ENCODE data around the gene PALD1. TPM values are rescaled to one million over a fixed set of nuclear protein-coding genes. Genes with fewer than 3 reads are reported as not detected.
"Not testable (repeated sequence)": the region's sequence is repeated elsewhere in the genome, so short reads cannot be mapped to it uniquely, and the experiment has no call there.

Gene PALD1
- total and polyA plus RNA-seq, 5 donors: 2.8 to 7.7 (median 5.6) TPM

DNA sequence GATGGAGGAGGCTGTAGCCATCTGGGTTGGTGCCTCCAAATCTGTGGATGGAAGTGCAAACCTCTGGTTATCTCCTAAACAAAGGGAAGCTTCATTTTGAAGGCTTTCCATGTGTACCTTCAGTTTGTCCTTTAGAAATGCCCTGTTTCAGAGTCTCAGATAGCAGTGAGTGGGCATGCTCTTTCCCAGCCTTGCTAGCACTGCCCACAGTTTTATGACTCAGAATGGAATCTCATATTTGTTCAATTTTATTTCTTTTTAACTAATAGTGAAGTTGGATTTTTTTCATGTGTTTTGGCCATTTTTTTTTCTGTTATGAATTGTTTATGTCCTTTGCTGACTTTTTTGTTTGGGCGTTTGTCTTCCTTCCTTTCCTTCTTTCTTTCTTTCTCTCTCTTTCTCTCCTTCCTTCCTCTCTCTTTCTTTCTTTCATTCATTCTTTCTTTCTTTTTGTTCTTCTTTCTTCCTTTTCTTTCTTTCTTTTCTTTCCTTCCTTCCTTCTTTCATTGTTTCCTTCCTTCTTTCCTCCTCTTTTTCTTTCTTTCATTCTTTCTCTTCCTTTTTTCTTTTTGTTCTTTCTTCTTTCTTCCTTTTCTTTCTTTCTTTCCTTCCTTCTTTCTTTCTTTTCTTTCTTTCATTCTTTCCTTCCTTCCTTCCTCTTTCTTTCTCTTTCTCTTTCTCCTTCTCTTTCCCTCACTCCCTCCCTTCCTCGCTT, 98.4 kb downstream of the PALD1 start:
- Histone ChIP-seq H3K4me1 (ENCODE audit: control insufficient read depth, insufficient read depth, low read length) (peaks cover 12% of the 10 kb centered on the region), H3K9me3 (ENCODE audit: control insufficient read depth, low read length) (no peaks in the 10 kb centered on the region), H3K27ac (ENCODE audit: low read length) (no peak overlapping the region), H3K27me3 (ENCODE audit: control insufficient read depth, insufficient read depth) (no peaks in the 10 kb centered on the region), H3K4me3 (ENCODE audit: low read length) (no peak overlapping the region)
- 75% methylated on average over 2 of the region's 2 CpGs for WGBS
- peak in 1 of 2 donors; percentile 5 for ATAC-seq
- no peak for DNase-seq
- intact Hi-C loops (cut with DNase I): loop anchor here in 1 of 4 donors (10.0 kb wide), 1 partner anchor 98 kb away; the partner anchor contains the start of gene ADAMTS14

DNA sequence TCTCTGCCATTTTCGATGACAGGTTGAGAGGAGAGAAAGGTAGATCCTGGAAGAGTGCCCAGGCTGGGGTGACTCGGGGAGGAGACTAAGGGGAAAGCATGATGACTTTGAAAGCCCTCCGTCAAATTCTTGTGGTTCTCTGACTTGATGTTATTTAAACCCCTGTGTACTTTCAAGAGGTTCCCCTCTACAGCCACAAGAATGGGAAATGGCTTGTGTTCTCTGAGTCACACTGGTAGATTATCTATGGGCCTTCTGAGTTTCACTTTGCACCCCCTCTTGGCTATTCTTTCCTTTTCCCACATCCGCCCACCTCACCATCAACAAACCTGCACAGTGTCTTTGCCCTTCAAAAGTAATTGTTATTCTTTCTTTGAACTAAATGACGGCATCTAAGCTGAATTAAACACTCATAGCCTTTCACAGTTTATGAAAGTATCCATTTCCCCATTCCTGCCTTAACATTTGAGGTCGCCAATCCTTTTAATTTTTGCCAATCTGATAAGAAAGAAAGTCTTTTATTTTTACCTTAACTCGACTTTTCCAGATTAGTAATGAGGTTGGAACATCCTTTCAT, 99.9 kb downstream of the PALD1 start:
- Histone ChIP-seq H3K4me3 (ENCODE audit: low read length) (no peak overlapping the region), H3K27ac (ENCODE audit: low read length) (no peak overlapping the region), H3K9me3 (ENCODE audit: control insufficient read depth, low read length) (no peaks in the 10 kb centered on the region), H3K27me3 (ENCODE audit: control insufficient read depth, insufficient read depth) (no peaks in the 10 kb centered on the region), H3K4me1 (ENCODE audit: control insufficient read depth, insufficient read depth, low read length) (peaks cover 12% of the 10 kb centered on the region)
- 58% methylated on average over 7 of the region's 7 CpGs for WGBS
- DNase-seq: peak in 1 of 3 donors; percentile 11
- intact Hi-C loops (cut with DNase I): loop anchor here in 1 of 4 donors (10.0 kb wide), 1 partner anchor 96 kb away; the partner anchor contains the start of gene ADAMTS14
- ATAC-seq: no peak

DNA sequence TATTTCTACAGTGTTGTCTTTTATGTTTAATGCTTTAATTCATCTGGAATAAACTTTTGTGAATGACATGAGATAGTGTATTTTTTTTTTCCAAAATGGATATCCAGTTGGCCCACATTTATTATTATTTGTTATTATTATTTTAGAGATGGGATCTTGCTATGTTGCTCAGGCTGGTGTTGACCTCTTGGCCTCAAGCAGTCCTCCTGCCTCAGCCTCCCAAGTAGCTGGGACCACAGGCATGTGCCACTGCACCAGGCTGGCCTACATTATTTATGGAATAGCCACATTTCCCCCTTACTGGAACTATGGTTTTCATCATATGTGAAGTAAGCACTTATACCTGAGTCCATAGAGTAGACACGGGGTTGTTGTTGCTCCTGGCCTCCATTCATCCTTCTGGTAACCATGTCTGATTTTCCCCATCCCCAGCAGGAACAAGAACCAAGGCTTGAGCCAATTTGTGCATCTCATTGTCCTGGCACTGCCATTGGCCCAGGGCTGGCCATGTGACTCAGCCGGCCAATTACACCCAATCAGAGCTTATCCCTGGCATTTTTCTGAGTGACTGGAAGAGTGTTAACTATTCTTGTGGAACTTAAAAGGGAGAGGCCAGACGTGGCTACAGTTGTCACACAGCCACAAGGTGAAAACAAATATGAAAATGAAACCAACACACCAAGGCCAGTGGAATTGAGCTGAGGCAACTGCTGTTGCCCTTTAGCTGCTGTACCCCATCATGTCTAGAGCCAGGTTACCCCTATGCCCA, 100.9 kb downstream of the PALD1 start:
- DNase-seq: no peak
- Histone ChIP-seq H3K27me3 (ENCODE audit: control insufficient read depth, insufficient read depth) (no peaks in the 10 kb centered on the region), H3K27ac (ENCODE audit: low read length) (no peak overlapping the region), H3K4me1 (ENCODE audit: control insufficient read depth, insufficient read depth, low read length) (peaks cover 12% of the 10 kb centered on the region), H3K4me3 (ENCODE audit: low read length) (no peak overlapping the region), H3K9me3 (ENCODE audit: control insufficient read depth, low read length) (no peaks in the 10 kb centered on the region)
- intact Hi-C loops (cut with DNase I): loop anchor here in 1 of 4 donors (10.0 kb wide), 1 partner anchor 95 kb away; the partner anchor contains the start of gene ADAMTS14
- WGBS: 90% methylated on average over 3 of the region's 3 CpGs
- ATAC-seq: no peak

DNA sequence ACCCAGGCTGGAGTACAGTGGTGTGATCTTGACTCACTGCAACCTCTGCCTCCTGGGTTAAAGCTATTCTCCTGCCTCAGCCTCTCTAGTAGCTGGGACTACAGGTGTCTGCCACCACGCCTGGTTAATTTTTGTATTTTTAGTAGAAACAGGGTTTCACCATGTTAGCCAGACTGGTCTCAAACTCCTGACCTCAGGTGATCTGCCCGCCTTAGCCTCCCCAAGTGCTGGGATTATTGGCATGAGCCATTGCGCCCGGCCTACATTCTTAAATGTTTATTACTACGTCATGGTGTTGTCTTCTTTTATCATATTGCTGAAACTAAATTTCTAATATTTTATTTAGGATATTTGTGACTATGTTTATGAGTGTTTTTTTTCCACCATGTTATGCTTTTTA, 102.6 kb downstream of the PALD1 start:
- ATAC-seq; H3K4me3 ChIP-seq (ENCODE audit: low read length); H3K27me3 ChIP-seq (ENCODE audit: control insufficient read depth, insufficient read depth); H3K27ac ChIP-seq (ENCODE audit: low read length); intact Hi-C loops (cut with DNase I); H3K9me3 ChIP-seq (ENCODE audit: control insufficient read depth, low read length); DNase-seq: not testable (repeated sequence)
- WGBS: 98% methylated on average over 5 of the region's 5 CpGs
- H3K4me1 ChIP-seq (ENCODE audit: control insufficient read depth, insufficient read depth, low read length): peaks cover 10% of the 10 kb centered on the region

DNA sequence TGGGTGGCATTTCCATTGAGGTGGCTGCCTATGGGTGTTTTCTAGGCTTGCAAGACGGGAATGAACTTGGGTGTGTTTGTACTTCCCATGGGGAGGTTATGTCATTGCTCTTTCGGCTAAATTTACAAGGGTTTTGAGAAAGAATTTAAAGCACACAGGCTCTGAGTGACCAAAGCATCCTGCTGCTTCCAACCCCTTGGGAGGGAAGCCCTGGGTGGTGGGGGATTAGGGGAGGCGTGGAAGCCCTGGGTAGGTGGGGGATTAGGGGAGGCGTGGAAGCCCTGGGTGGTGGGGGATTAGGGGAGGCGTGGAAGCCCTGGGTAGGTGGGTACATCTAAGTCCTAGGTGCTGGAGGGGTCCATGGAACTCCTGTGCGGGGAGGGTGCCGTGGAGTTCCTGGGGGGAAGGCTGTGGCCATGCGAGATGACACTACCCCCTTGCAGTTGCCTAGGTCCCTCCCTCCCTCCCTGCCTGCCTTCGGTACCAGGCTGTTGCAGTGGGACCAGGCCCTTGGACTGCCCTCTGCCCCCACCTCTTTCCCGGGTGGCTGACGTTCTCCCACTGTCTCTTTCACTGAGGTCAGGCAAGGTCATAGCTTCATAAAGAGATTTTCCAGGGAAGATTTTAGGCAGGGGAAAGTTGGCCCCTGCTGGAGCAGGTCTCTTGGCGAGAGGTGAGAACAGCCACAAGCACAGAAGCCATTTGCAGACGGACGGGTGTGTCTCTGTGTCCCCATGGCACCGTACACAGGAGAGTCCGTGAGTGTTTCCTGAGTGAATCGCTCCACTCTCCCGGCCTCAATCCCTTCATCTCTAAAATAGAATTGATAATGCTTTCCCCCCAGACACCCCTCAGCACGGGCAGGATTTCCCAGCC, 104.5 kb downstream of the PALD1 start:
- peaks cover 5% of the 10 kb centered on the region for H3K4me1 ChIP-seq (ENCODE audit: control insufficient read depth, insufficient read depth, low read length)
- H3K27me3 ChIP-seq (ENCODE audit: control insufficient read depth, insufficient read depth): no peaks in the 10 kb centered on the region
- DNase-seq (no peak), ATAC-seq (peak in 1 of 2 donors; percentile 25)
- no peak overlapping the region for H3K4me3 ChIP-seq (ENCODE audit: low read length)
- intact Hi-C loops (cut with DNase I): no loop called here
- no peaks in the 10 kb centered on the region for H3K9me3 ChIP-seq (ENCODE audit: control insufficient read depth, low read length)
- WGBS: 72% methylated on average over 19 of the region's 19 CpGs
- no peak overlapping the region for H3K27ac ChIP-seq (ENCODE audit: low read length)

DNA sequence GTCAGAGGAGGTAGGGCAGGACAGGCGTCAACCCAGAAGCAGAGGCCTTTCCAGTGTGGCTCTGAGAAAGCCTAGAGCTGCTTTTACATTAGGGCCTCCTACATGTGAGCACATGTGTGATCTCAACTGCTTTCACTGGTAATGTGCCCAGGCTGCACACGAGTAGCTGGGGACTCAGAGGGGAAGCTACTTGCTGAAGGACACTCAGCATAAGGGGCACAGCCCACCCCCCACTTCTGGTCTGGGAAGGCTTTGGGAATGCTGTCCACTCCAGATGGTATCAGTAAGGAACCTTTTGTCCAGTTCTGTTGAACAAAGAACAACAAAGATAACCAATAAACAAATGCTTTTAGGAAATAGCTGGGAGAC, 105.1 kb downstream of the PALD1 start:
- DNase-seq: no peak
- no peaks in the 10 kb centered on the region for H3K27me3 ChIP-seq (ENCODE audit: control insufficient read depth, insufficient read depth)
- WGBS: 66% methylated on average over 2 of the region's 2 CpGs
- peaks cover 5% of the 10 kb centered on the region for H3K4me1 ChIP-seq (ENCODE audit: control insufficient read depth, insufficient read depth, low read length)
- no peaks in the 10 kb centered on the region for H3K9me3 ChIP-seq (ENCODE audit: control insufficient read depth, low read length)
- no peak for ATAC-seq
- intact Hi-C loops (cut with DNase I): no loop called here
- H3K27ac ChIP-seq (ENCODE audit: low read length): no peak overlapping the region
- H3K4me3 ChIP-seq (ENCODE audit: low read length): no peak overlapping the region

DNA sequence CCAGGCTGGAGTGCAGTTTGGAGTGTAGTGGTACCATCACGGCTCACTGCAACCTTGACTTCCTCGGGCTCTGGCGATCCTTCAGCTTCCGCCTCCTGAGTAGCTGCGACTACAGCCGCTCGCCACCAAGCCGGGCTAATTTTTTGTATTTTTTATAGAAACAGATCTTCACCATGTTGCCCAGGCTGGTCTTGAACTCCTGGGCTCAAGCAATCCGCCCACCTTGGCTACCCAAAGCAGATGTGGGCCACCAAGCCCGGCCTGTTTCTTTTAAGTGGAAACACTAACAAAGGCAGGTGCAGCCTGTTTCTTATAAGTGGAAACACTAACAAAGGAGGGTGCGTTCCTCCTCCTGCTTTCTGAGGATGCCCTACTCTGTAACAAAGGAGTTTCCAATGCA, 105.8 kb downstream of the PALD1 start:
- DNase-seq (no peak), ATAC-seq (no peak)
- Histone ChIP-seq H3K27me3 (ENCODE audit: control insufficient read depth, insufficient read depth) (no peaks in the 10 kb centered on the region), H3K27ac (ENCODE audit: low read length) (no peak overlapping the region), H3K9me3 (ENCODE audit: control insufficient read depth, low read length) (no peaks in the 10 kb centered on the region), H3K4me1 (ENCODE audit: control insufficient read depth, insufficient read depth, low read length) (peaks cover 10% of the 10 kb centered on the region), H3K4me3 (ENCODE audit: low read length) (no peak overlapping the region)
- 80% methylated on average over 11 of the region's 11 CpGs for WGBS
- intact Hi-C loops (cut with DNase I): no loop called here

DNA sequence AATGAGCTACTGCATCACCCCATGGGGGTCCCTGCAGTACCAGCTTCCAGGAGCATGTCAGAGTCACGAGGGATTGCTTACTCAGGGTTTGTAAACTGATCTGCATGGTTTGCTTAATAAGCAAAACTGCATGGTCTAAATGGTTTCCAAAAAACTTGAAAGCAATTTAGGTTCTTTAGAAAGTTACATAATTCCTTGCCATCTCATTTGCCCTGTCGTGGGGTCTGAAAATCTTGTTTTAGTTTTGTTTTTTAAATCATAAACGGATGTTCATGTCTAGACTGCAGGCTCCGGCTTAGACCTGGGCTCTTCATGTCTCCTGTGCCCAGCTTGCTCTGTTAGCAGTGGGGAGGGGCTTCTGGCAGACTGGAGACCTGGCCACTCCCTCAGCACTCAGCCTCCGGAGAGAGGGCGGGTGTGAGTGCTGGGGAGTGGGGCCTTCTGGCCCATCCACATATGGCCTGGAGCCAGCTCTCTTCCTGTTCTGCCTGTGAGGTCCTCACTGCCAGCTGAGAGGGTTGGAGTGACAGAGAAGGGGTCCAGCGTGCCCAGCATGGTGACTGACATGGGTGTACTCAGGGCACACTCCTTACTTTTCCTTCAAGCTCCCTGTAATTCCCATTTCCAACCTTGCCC, 106.5 kb downstream of the PALD1 start:
- no peaks in the 10 kb centered on the region for H3K9me3 ChIP-seq (ENCODE audit: control insufficient read depth, low read length)
- H3K4me3 ChIP-seq (ENCODE audit: low read length): no peak overlapping the region
- peaks cover 12% of the 10 kb centered on the region for H3K4me1 ChIP-seq (ENCODE audit: control insufficient read depth, insufficient read depth, low read length)
- no peak overlapping the region for H3K27ac ChIP-seq (ENCODE audit: low read length)
- no peaks in the 10 kb centered on the region for H3K27me3 ChIP-seq (ENCODE audit: control insufficient read depth, insufficient read depth)
- ATAC-seq (peak; percentile 49 to 56), DNase-seq (no peak)
- WGBS: 24% methylated on average over 7 of the region's 7 CpGs
- intact Hi-C loops (cut with DNase I): no loop called here

DNA sequence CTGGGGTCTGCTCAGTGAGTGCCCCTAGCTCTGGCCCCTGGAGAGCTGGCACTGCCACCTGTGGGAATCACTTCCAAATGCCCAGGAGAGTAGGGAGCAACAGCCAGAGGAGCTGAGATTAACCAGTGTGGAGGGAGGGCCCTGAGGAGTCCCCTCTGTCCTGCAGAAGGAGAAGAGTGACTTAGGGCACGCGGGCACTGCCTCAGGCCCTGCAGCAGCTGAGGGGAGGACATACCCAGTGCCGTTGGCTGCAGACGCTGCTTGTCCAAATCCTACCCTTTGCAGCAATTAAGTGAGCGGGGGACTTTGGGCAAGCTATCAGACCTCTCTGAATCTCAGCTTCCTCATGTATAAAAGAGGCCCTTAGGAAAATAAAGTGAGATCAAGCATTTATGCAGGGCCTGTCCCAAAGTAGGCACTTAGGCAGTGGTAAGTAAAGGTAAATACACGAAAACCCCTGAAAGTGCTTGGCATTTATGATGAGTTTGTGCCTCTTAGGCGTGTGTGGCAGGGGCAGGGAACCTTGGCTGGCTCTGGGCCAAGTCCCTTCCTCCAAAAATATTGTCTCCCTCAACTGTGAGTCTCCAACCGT, 107.1 kb downstream of the PALD1 start:
- DNase-seq (no peak), ATAC-seq (no peak)
- Histone ChIP-seq H3K4me3 (ENCODE audit: low read length) (no peak overlapping the region), H3K9me3 (ENCODE audit: control insufficient read depth, low read length) (no peaks in the 10 kb centered on the region), H3K27me3 (ENCODE audit: control insufficient read depth, insufficient read depth) (no peaks in the 10 kb centered on the region), H3K27ac (ENCODE audit: low read length) (no peak overlapping the region), H3K4me1 (ENCODE audit: control insufficient read depth, insufficient read depth, low read length) (peaks cover 13% of the 10 kb centered on the region)
- intact Hi-C loops (cut with DNase I): no loop called here
- WGBS: 78% methylated on average over 8 of the region's 8 CpGs

DNA sequence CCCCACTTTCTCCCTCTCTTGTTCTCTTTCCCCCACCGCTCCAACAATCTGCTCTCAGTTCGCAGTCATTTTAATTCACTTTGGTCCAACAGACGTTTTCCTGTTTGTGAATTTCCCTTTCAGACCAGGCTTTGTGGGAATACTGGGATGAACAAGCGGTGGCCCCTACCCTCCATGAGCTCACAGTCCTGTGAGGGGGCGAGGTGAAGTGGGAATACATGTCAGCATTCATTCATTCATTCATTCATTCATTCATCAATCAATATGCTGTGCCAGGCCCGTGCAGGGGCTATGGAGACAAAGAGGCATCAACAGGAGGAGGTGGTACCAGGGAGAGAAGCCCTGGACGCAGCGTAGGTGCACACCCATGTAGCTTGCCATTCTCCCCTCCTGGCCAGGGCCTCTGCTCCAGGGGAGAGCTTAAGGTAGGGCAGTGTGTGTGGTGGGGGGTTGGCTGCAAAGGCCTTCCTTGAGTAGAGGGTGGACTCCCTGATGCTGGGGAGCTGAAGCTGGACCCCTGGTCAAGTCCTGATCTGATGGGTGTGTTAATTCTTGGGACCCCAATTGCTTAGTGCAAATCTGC, 107.9 kb downstream of the PALD1 start:
- ATAC-seq (no peak), DNase-seq (no peak)
- intact Hi-C loops (cut with DNase I): no loop called here
- Histone ChIP-seq H3K4me3 (ENCODE audit: low read length) (no peak overlapping the region), H3K27me3 (ENCODE audit: control insufficient read depth, insufficient read depth) (no peaks in the 10 kb centered on the region), H3K4me1 (ENCODE audit: control insufficient read depth, insufficient read depth, low read length) (peaks cover 13% of the 10 kb centered on the region), H3K9me3 (ENCODE audit: control insufficient read depth, low read length) (no peaks in the 10 kb centered on the region), H3K27ac (ENCODE audit: low read length) (no peak overlapping the region)
- 84% methylated on average over 8 of the region's 8 CpGs for WGBS

Measured in right cardiac atrium (tissue), 5 donors.